ENCODE data around the gene GULP1.

The GULP1 gene

GRCh38 chr2:188326669-188327301 lies 35.1 kb downstream of the GULP1 start (continued):
- TF ChIP-seq CSDC2 (CRISPR knock-in tag; IDR thresholded peaks at IDR 0.05) = no peak

- no peak for ATAC-seq
- TF ChIP-seq TOX (CRISPR knock-in tag; IDR thresholded peaks at IDR 0.05; ENCODE audit: borderline replicate concordance) = no peak
- no peak for TF ChIP-seq ZFP30 (CRISPR knock-in tag; IDR thresholded peaks at IDR 0.05)
- TF ChIP-seq, protein P1, sequence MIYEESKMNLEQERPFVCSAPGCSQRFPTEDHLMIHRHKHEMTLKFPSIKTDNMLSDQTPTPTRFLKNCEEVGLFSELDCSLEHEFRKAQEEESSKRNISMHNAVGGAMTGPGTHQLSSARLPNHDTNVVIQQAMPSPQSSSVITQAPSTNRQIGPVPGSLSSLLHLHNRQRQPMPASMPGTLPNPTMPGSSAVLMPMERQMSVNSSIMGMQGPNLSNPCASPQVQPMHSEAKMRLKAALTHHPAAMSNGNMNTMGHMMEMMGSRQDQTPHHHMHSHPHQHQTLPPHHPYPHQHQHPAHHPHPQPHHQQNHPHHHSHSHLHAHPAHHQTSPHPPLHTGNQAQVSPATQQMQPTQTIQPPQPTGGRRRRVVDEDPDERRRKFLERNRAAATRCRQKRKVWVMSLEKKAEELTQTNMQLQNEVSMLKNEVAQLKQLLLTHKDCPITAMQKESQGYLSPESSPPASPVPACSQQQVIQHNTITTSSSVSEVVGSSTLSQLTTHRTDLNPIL (CRISPR knock-in tag; IDR thresholded peaks at IDR 0.05; ENCODE audit: low read depth) = no peak
- TF ChIP-seq SNAI2 (CRISPR knock-in tag; IDR thresholded peaks at IDR 0.05) = no peak
- TF ChIP-seq, protein P2, sequence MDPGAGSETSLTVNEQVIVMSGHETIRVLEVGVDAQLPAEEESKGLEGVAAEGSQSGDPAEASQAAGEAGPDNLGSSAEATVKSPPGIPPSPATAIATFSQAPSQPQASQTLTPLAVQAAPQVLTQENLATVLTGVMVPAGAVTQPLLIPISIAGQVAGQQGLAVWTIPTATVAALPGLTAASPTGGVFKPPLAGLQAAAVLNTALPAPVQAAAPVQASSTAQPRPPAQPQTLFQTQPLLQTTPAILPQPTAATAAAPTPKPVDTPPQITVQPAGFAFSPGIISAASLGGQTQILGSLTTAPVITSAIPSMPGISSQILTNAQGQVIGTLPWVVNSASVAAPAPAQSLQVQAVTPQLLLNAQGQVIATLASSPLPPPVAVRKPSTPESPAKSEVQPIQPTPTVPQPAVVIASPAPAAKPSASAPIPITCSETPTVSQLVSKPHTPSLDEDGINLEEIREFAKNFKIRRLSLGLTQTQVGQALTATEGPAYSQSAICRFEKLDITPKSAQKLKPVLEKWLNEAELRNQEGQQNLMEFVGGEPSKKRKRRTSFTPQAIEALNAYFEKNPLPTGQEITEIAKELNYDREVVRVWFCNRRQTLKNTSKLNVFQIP (CRISPR knock-in tag; IDR thresholded peaks at IDR 0.05; ENCODE audit: borderline replicate concordance, low read depth) = no peak
- no peak for TF ChIP-seq ZNF8 (CRISPR knock-in tag; IDR thresholded peaks at IDR 0.05)
- TF ChIP-seq ZC3H10 (CRISPR knock-in tag; IDR thresholded peaks at IDR 0.05) = no peak
- no peak for TF ChIP-seq ARNTL (CRISPR knock-in tag; IDR thresholded peaks at IDR 0.05; ENCODE audit: borderline replicate concordance, low read depth)
- no peak for TF ChIP-seq OSR1 (CRISPR knock-in tag; IDR thresholded peaks at IDR 0.05)
These were observed 36.0 kb downstream of the GULP1 start for GRCh38 chr2:188327518-188328213.

GRCh38 chr2:188328419-188328818 lies 36.7 kb downstream of the GULP1 start:
- no peak for TF ChIP-seq ZNF565 (CRISPR knock-in tag; conservative IDR thresholded peaks at IDR 0.05; ENCODE audit: low read depth)
- no peak for TF ChIP-seq ZC3H10 (CRISPR knock-in tag; IDR thresholded peaks at IDR 0.05)
- TF ChIP-seq, protein P3, sequence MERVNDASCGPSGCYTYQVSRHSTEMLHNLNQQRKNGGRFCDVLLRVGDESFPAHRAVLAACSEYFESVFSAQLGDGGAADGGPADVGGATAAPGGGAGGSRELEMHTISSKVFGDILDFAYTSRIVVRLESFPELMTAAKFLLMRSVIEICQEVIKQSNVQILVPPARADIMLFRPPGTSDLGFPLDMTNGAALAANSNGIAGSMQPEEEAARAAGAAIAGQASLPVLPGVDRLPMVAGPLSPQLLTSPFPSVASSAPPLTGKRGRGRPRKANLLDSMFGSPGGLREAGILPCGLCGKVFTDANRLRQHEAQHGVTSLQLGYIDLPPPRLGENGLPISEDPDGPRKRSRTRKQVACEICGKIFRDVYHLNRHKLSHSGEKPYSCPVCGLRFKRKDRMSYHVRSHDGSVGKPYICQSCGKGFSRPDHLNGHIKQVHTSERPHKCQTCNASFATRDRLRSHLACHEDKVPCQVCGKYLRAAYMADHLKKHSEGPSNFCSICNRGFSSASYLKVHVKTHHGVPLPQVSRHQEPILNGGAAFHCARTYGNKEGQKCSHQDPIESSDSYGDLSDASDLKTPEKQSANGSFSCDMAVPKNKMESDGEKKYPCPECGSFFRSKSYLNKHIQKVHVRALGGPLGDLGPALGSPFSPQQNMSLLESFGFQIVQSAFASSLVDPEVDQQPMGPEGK (CRISPR knock-in tag; IDR thresholded peaks at IDR 0.05; ENCODE audit: borderline replicate concordance) = no peak
- no peak for ATAC-seq

GRCh38 chr2:188330316-188331053 lies 38.8 kb downstream of the GULP1 start:
- TF ChIP-seq BACH2 (CRISPR knock-in tag; IDR thresholded peaks at IDR 0.05; ENCODE audit: borderline replicate concordance) = no peak
- TF ChIP-seq PPARA (CRISPR knock-in tag; IDR thresholded peaks at IDR 0.05; ENCODE audit: borderline replicate concordance) = no peak
- no peak for TF ChIP-seq RARB (CRISPR knock-in tag; IDR thresholded peaks at IDR 0.05)
- no peak for TF ChIP-seq ZFP30 (CRISPR knock-in tag; IDR thresholded peaks at IDR 0.05)
- no peak for TF ChIP-seq TCF4 (CRISPR knock-in tag; IDR thresholded peaks at IDR 0.05; ENCODE audit: borderline replicate concordance)
- TF ChIP-seq, protein P1 (CRISPR knock-in tag; IDR thresholded peaks at IDR 0.05; ENCODE audit: low read depth) = no peak
- TF ChIP-seq ZNF70 (CRISPR knock-in tag; IDR thresholded peaks at IDR 0.05) = no peak
- TF ChIP-seq ARNTL (CRISPR knock-in tag; IDR thresholded peaks at IDR 0.05; ENCODE audit: borderline replicate concordance, low read depth) = no peak
- ATAC-seq = no peak

DNA sequence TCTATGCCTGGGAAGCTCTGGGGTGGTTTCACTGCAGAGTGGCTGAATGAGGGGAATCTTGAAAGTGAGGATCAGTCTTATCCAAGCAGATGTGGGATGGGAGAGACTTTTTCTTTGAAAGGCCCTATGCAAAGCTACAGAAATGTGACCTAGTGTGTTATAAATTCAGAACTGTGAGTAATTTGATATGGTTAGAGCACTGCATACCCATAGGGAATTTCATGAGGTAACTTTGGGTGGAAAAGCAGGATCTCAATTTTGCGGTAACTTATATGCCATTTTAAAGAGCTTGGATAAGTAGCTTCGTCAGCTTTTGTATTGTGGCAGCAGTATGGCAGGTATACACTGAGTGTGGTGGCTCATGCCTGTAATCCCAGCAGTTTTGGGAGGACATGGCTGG lies 40.9 kb downstream of the GULP1 start:
- ATAC-seq = no peak
- TF ChIP-seq BACH2 (CRISPR knock-in tag; IDR thresholded peaks at IDR 0.05; ENCODE audit: borderline replicate concordance) (no peak), ZNF8 (CRISPR knock-in tag; IDR thresholded peaks at IDR 0.05) (no peak), ZFP3 (CRISPR knock-in tag; IDR thresholded peaks at IDR 0.05) (no peak), ZFP30 (CRISPR knock-in tag; IDR thresholded peaks at IDR 0.05) (no peak), PPARA (CRISPR knock-in tag; IDR thresholded peaks at IDR 0.05; ENCODE audit: borderline replicate concordance) (no peak), TCF4 (CRISPR knock-in tag; IDR thresholded peaks at IDR 0.05; ENCODE audit: borderline replicate concordance) (no peak), GLIS3 (CRISPR knock-in tag; IDR thresholded peaks at IDR 0.05) (no peak), ESRRG (CRISPR knock-in tag; IDR thresholded peaks at IDR 0.05) (no peak), CSDC2 (CRISPR knock-in tag; IDR thresholded peaks at IDR 0.05) (no peak)
- TF ChIP-seq, protein P2 (CRISPR knock-in tag; IDR thresholded peaks at IDR 0.05; ENCODE audit: borderline replicate concordance, low read depth) = no peak
- TF ChIP-seq, protein P4, sequence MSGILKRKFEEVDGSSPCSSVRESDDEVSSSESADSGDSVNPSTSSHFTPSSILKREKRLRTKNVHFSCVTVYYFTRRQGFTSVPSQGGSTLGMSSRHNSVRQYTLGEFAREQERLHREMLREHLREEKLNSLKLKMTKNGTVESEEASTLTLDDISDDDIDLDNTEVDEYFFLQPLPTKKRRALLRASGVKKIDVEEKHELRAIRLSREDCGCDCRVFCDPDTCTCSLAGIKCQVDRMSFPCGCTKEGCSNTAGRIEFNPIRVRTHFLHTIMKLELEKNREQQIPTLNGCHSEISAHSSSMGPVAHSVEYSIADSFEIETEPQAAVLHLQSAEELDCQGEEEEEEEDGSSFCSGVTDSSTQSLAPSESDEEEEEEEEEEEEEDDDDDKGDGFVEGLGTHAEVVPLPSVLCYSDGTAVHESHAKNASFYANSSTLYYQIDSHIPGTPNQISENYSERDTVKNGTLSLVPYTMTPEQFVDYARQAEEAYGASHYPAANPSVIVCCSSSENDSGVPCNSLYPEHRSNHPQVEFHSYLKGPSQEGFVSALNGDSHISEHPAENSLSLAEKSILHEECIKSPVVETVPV (CRISPR knock-in tag; IDR thresholded peaks at IDR 0.05) = no peak
- TF ChIP-seq, protein P1 (CRISPR knock-in tag; IDR thresholded peaks at IDR 0.05; ENCODE audit: low read depth) = no peak
